ENCODE measurements around the gene FLT4. TPM values are rescaled to one million over a fixed set of nuclear protein-coding genes. Genes with fewer than 3 reads are reported as not detected.
A peak's percentile ranks its signal among the peaks of the same experiment; 100 is the strongest.

The FLT4 gene
- polyA plus RNA-seq, 2 of the 4 experiments (the other 2 are of a cell fraction): 2.0 to 2.6 TPM

DNA sequence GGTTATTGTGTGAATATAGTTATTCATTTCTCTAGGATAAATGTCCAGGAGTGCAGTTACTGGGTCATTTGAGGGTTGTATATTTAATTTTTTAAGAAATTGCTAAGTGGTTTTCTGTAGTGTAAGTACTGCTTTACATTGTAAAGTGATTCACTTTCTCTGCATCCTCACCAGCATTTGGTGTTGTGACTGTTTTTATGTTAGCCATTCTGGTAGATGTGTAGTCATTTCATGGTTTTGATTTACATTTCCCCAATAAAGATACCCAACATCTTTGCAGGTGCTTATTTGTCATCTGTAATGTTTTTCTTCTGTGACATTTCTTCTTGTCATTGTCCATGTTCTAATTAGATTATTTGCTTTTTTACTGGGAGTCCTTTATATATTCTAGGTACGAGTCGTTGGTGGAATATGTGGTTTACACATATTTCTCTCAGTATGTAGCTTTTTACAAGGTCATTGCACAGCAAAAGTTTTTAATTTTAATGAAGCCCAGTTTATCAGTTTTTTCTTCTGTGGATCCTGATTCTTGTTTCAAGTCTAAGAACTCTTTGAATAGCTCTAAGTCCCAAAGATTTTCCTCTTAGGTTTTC, 92.1 kb downstream of the FLT4 start:
- ATAC-seq: no peak
- CTCF ChIA-PET: interaction anchor here (0.6 to 1.4 kb wide), 2 partner anchors 48 to 62 kb away, joined by 3 read pairs; no protein-coding TSS in a partner anchor

DNA sequence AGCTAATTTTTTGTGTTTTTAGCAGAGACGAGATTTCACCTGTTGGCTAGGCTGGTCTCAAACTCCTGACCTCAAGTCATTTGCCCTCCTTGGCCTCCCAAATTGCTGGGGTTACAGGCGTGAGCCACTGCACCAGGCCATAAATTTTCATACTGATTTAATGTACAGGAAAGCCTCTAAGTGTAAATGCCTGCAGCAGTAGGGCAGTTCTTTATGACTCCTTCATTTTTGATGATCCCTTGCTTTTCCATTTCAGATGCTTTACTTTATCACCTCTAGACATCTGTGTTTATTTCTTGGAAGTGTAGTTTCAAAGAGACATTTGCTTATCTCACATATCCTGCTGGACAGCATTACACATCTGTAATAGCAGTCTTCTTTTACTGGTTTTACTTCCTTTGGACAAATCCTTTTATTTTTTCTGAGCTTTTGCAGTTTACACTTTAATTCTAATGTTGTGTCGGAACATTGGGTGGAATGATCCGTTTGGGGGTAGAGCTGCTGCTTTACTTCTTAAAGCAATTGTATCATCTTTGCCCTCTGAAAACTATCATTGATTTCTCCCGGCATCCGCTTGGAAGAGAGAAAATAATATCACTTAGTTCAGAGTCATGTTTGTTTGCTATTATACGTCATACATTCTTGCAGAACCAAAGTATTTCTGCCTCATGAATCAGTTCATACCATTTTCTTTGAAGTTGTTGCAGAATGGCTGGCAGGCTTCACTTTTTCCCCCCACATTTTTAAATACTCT, 94.1 kb downstream of the FLT4 start:
- 36% methylated on average over 7 of the region's 7 CpGs for WGBS (ENCODE audit: missing lambda C conversion rate)
- Histone ChIP-seq H3K9me3 (no peaks in the 10 kb centered on the region), H3K27ac (peak overlapping the region; percentile 51 to 73; a peak in 5 of 6 replicates), H3K4me3 (no peak overlapping the region), H3K4me2 (peak overlapping the region; percentile 69), H3K4me1 (peaks cover 37% of the 10 kb centered on the region)
- ATAC-seq (peak; percentile 87 to 88), FAIRE-seq (no peak), DNase-seq (ENCODE audit: low read depth in 1 of 2, low spot score in 1 of 2) (peak; percentile 28 to 53)
- POLR2A ChIA-PET: interaction anchor here (0.5 kb wide), 1 partner anchor 9 kb away, joined by 3 read pairs; no protein-coding TSS in a partner anchor
- CTCF ChIA-PET: interaction anchor here (0.7 to 1.2 kb wide), 2 partner anchors 8 to 64 kb away, joined by 3 read pairs; no protein-coding TSS in a partner anchor
- TF ChIP-seq, protein P1, sequence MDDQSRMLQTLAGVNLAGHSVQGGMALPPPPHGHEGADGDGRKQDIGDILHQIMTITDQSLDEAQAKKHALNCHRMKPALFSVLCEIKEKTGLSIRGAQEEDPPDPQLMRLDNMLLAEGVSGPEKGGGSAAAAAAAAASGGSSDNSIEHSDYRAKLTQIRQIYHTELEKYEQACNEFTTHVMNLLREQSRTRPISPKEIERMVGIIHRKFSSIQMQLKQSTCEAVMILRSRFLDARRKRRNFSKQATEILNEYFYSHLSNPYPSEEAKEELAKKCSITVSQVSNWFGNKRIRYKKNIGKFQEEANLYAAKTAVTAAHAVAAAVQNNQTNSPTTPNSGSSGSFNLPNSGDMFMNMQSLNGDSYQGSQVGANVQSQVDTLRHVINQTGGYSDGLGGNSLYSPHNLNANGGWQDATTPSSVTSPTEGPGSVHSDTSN (IDR thresholded peaks at IDR 0.05): no peak
- TF ChIP-seq HEYL (CRISPR knock-in tag; IDR thresholded peaks at IDR 0.05) (no peak), GATA3 (IDR thresholded peaks at IDR 0.05; ENCODE audit: borderline replicate concordance) (0 out of 2 replicates have a peak, but pooled peaks have one; percentile 21), JUNB (IDR thresholded peaks at IDR 0.05) (peak; percentile 74), CEBPB (IDR thresholded peaks at IDR 0.05) (peak; percentile 16 to 62; a peak in 2 of 4 replicates), MAFK (IDR thresholded peaks at IDR 0.05; ENCODE audit: partially characterized antibody) (no peak), JUN (IDR thresholded peaks at IDR 0.05) (peak in 1 of 2 experiments; percentile 23; a peak in 1 of 5 replicates), PHF8 (IDR thresholded peaks at IDR 0.05; ENCODE audit: borderline replicate concordance, low read depth) (no peak), EP300 (IDR thresholded peaks at IDR 0.05) (peak in 1 of 2 experiments; percentile 54; a peak in 1 of 5 replicates), FOSL2 (IDR thresholded peaks at IDR 0.05) (peak; percentile 41; the same call in 1 of the 2 replicates), FOSL2 (CRISPR knock-in tag; IDR thresholded peaks at IDR 0.05) (peak; percentile 73)
- TF ChIP-seq, protein P2, sequence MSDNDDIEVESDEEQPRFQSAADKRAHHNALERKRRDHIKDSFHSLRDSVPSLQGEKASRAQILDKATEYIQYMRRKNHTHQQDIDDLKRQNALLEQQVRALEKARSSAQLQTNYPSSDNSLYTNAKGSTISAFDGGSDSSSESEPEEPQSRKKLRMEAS (IDR thresholded peaks at IDR 0.05): 0 out of 2 replicates have a peak, but pooled peaks have one; percentile 29

More for the DNA sequence above, 92.1 kb downstream of the FLT4 start:
- Histone ChIP-seq H3K4me1 (peaks cover 37% of the 10 kb centered on the region), H3K4me2 (peak overlapping the region; percentile 19; the same call in 2 of the 3 replicates), H3K27ac (peak overlapping the region in 1 of 2 experiments; percentile 73; a peak in 2 of 6 replicates), H3K9me3 (no peaks in the 10 kb centered on the region), H3K4me3 (no peak overlapping the region)
- TF ChIP-seq POLR2AphosphoS2 (conservative IDR thresholded peaks at IDR 0.05; ENCODE audit: low read length) (no peak), CBX8 (IDR thresholded peaks at IDR 0.05) (no peak), HEYL (CRISPR knock-in tag; IDR thresholded peaks at IDR 0.05) (no peak), HOXB13 (CRISPR knock-in tag; IDR thresholded peaks at IDR 0.05; ENCODE audit: low read depth) (no peak), ESRRA (IDR thresholded peaks at IDR 0.05; ENCODE audit: borderline replicate concordance, low read length) (no peak), BHLHE40 (IDR thresholded peaks at IDR 0.05; ENCODE audit: low read depth, low read length) (no peak), CHD4 (IDR thresholded peaks at IDR 0.05; ENCODE audit: borderline replicate concordance) (no peak), KDM1A (IDR thresholded peaks at IDR 0.05; ENCODE audit: low read depth) (no peak), ZFP36 (IDR thresholded peaks at IDR 0.05; ENCODE audit: borderline replicate concordance, partially characterized antibody) (no peak), RCOR1 (IDR thresholded peaks at IDR 0.05; ENCODE audit: low read depth, low read length) (no peak), ZC3H11A (IDR thresholded peaks at IDR 0.05) (no peak), RFX5 (IDR thresholded peaks at IDR 0.05) (no peak), ZNF302 (CRISPR knock-in tag; IDR thresholded peaks at IDR 0.05) (no peak), RAD21 (conservative IDR thresholded peaks at IDR 0.05 in 1 of 2, IDR thresholded peaks at IDR 0.05 in 1 of 2) (no peak), SREBF2 (IDR thresholded peaks at IDR 0.05) (no peak)
- TF ChIP-seq, protein P3, sequence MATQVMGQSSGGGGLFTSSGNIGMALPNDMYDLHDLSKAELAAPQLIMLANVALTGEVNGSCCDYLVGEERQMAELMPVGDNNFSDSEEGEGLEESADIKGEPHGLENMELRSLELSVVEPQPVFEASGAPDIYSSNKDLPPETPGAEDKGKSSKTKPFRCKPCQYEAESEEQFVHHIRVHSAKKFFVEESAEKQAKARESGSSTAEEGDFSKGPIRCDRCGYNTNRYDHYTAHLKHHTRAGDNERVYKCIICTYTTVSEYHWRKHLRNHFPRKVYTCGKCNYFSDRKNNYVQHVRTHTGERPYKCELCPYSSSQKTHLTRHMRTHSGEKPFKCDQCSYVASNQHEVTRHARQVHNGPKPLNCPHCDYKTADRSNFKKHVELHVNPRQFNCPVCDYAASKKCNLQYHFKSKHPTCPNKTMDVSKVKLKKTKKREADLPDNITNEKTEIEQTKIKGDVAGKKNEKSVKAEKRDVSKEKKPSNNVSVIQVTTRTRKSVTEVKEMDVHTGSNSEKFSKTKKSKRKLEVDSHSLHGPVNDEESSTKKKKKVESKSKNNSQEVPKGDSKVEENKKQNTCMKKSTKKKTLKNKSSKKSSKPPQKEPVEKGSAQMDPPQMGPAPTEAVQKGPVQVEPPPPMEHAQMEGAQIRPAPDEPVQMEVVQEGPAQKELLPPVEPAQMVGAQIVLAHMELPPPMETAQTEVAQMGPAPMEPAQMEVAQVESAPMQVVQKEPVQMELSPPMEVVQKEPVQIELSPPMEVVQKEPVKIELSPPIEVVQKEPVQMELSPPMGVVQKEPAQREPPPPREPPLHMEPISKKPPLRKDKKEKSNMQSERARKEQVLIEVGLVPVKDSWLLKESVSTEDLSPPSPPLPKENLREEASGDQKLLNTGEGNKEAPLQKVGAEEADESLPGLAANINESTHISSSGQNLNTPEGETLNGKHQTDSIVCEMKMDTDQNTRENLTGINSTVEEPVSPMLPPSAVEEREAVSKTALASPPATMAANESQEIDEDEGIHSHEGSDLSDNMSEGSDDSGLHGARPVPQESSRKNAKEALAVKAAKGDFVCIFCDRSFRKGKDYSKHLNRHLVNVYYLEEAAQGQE (IDR thresholded peaks at IDR 0.05): no peak
- TF ChIP-seq, protein P4, sequence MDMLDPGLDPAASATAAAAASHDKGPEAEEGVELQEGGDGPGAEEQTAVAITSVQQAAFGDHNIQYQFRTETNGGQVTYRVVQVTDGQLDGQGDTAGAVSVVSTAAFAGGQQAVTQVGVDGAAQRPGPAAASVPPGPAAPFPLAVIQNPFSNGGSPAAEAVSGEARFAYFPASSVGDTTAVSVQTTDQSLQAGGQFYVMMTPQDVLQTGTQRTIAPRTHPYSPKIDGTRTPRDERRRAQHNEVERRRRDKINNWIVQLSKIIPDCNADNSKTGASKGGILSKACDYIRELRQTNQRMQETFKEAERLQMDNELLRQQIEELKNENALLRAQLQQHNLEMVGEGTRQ (IDR thresholded peaks at IDR 0.05): no peak
- TF ChIP-seq, protein P5, sequence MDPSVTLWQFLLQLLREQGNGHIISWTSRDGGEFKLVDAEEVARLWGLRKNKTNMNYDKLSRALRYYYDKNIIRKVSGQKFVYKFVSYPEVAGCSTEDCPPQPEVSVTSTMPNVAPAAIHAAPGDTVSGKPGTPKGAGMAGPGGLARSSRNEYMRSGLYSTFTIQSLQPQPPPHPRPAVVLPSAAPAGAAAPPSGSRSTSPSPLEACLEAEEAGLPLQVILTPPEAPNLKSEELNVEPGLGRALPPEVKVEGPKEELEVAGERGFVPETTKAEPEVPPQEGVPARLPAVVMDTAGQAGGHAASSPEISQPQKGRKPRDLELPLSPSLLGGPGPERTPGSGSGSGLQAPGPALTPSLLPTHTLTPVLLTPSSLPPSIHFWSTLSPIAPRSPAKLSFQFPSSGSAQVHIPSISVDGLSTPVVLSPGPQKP (IDR thresholded peaks at IDR 0.05; ENCODE audit: low read depth, low read length): no peak
- TF ChIP-seq, protein P6, sequence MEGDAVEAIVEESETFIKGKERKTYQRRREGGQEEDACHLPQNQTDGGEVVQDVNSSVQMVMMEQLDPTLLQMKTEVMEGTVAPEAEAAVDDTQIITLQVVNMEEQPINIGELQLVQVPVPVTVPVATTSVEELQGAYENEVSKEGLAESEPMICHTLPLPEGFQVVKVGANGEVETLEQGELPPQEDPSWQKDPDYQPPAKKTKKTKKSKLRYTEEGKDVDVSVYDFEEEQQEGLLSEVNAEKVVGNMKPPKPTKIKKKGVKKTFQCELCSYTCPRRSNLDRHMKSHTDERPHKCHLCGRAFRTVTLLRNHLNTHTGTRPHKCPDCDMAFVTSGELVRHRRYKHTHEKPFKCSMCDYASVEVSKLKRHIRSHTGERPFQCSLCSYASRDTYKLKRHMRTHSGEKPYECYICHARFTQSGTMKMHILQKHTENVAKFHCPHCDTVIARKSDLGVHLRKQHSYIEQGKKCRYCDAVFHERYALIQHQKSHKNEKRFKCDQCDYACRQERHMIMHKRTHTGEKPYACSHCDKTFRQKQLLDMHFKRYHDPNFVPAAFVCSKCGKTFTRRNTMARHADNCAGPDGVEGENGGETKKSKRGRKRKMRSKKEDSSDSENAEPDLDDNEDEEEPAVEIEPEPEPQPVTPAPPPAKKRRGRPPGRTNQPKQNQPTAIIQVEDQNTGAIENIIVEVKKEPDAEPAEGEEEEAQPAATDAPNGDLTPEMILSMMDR (IDR thresholded peaks at IDR 0.05): no peak
- FAIRE-seq (no peak), DNase-seq (ENCODE audit: low read depth in 1 of 2, low spot score in 1 of 2) (no peak)
- POLR2A ChIA-PET: no interaction called here
- WGBS (ENCODE audit: missing lambda C conversion rate): 84% methylated on average over 2 of the region's 2 CpGs

All from A549 (cell line).